Neural progenitor cell (in vitro differentiated cells): ENCODE data around the gene ERC2. TPM values are rescaled to one million over a fixed set of nuclear protein-coding genes. Genes with fewer than 3 reads are reported as not detected.

Experiments used
- DNase-seq: peaks from one replicate; pipeline ENCODE4 v3.0.0-alpha.2; 2016; ENCODE audit warnings: low spot score
- H2AFZ ChIP-seq: fragments of 200-600 bp; sonication (generic); replicated peaks from 2 replicates; pipeline ENCODE4 v1.6.1; 2016; ENCODE audit warnings: antibody characterized with exemption
- H3F3A ChIP-seq: fragments of 200-600 bp; sonication (generic); 2 replicates; pipeline ENCODE4 v1.6.1; 2016; ENCODE audit warnings: antibody characterized with exemption, low read depth
- H3K27ac ChIP-seq: fragments of 200-600 bp; sonication (generic); 2 replicates; pipeline ENCODE4 v1.5.1; 2016; ENCODE audit warnings: mild to moderate bottlenecking
- H3K27me3 ChIP-seq: fragments of 200-600 bp; sonication (generic); 2 replicates; pipeline ENCODE4 v1.6.1; 2016; ENCODE audit warnings: mild to moderate bottlenecking, moderate library complexity
- H3K36me3 ChIP-seq: fragments of 200-600 bp; sonication (generic); 2 replicates; pipeline ENCODE4 v1.5.1; 2016
- H3K4me1 ChIP-seq: fragments of 200-600 bp; sonication (generic); 2 replicates; pipeline ENCODE4 v1.6.1; 2016; ENCODE audit warnings: mixed run types
- H3K4me2 ChIP-seq: fragments of 200-600 bp; sonication (generic); 2 replicates; pipeline ENCODE4 v1.6.1; 2016
- H3K4me3 ChIP-seq: fragments of 200-600 bp; sonication (generic); 2 replicates; pipeline ENCODE4 v1.5.1; 2016
- H3K79me2 ChIP-seq: fragments of 200-600 bp; sonication (generic); 2 replicates; pipeline ENCODE4 v1.6.1; 2016; ENCODE audit warnings: low read depth
- H3K9ac ChIP-seq: fragments of 200-600 bp; sonication (generic); 2 replicates; pipeline ENCODE4 v1.6.1; 2016
- H3K9me3 ChIP-seq: fragments of 200-600 bp; sonication (generic); 2 replicates; pipeline ENCODE4 v1.5.1; 2016; ENCODE audit warnings: low read depth
- H4K20me1 ChIP-seq: fragments of 200-600 bp; sonication (generic); 2 replicates; pipeline ENCODE4 v1.6.1; 2016; ENCODE audit warnings: low read depth
- H3K27ac Mint-ChIP-seq: 3 replicates; pipeline ENCODE4 v1.8.0; 2021; ENCODE audit warnings: mixed read lengths
- H3K27me3 Mint-ChIP-seq: 2 replicates; pipeline ENCODE4 v1.8.0; 2022; ENCODE audit warnings: low read depth, mild to moderate bottlenecking, inconsistent platforms, moderate library complexity, mixed read lengths; ENCODE audit not compliant: insufficient read depth
- H3K36me3 Mint-ChIP-seq: 3 replicates; pipeline ENCODE4 v1.8.0; 2021; ENCODE audit warnings: mixed read lengths
- H3K4me1 Mint-ChIP-seq: 3 replicates; pipeline ENCODE4 v1.8.0; 2021; ENCODE audit warnings: mixed read lengths
- H3K4me3 Mint-ChIP-seq: 3 replicates; pipeline ENCODE4 v1.8.0; 2021; ENCODE audit warnings: mild to moderate bottlenecking, moderate library complexity, mixed read lengths
- H3K9me3 Mint-ChIP-seq: 3 replicates; pipeline ENCODE4 v1.8.0; 2020; ENCODE audit warnings: mixed read lengths
- CTCF ChIP-seq: fragments of 200-600 bp; sonication (generic); IDR thresholded peaks from 2 replicates; pipeline ENCODE4 v1.5.1; 2017; ENCODE audit warnings: antibody characterized with exemption, mild to moderate bottlenecking
- EZH2 ChIP-seq: fragments of 200-600 bp; sonication (generic); IDR thresholded peaks from 2 replicates; pipeline ENCODE4 v1.6.1; 2017; ENCODE audit warnings: antibody characterized with exemption, mild to moderate bottlenecking, moderate library complexity
- EZH2phosphoT487 ChIP-seq: fragments of 200-600 bp; sonication (generic); IDR thresholded peaks from 2 replicates; pipeline ENCODE4 v1.6.1; 2017; ENCODE audit warnings: antibody characterized with exemption
- total RNA-seq: library from RNA; depleted of rRNA; stranded (reverse); fragments of >200 nt; gene quantifications from 2 replicates; pipeline ENCODE4 v1.2.3, GENCODE V29; 2015; ENCODE audit warnings: low replicate concordance

ERC2 gene
- total RNA-seq, 1 donor from 2014 or later, result 24.8 TPM

GRCh38 chr3:55805169-55805568 lies 663.1 kb downstream of the ERC2 start:
- Histone ChIP-seq H2AFZ (no peak overlapping the region), H3K4me3 (no peak overlapping the region), H3K9me3 (no peaks in the 10 kb centered on the region), H3K36me3 (no peaks in the 10 kb centered on the region), H3F3A (no peaks in the 10 kb centered on the region), H3K27ac (no peak overlapping the region), H3K79me2 (no peaks in the 10 kb centered on the region), H3K4me1 (peaks cover 9% of the 10 kb centered on the region), H4K20me1 (no peaks in the 10 kb centered on the region), H3K4me2 (no peak overlapping the region), H3K9ac (no peak overlapping the region), H3K27me3 (no peaks in the 10 kb centered on the region)
- H3K27me3 Mint-ChIP-seq, result no peaks in the 10 kb centered on the region
- H3K4me1 Mint-ChIP-seq, result peaks cover 15% of the 10 kb centered on the region
- no peaks in the 10 kb centered on the region for H3K9me3 Mint-ChIP-seq
- DNase-seq, result no peak
- no peak overlapping the region for H3K27ac Mint-ChIP-seq
- no peak overlapping the region for H3K4me3 Mint-ChIP-seq
- TF ChIP-seq EZH2 (no peak), EZH2phosphoT487 (no peak), CTCF (no peak)
- peaks cover 2% of the 10 kb centered on the region for H3K36me3 Mint-ChIP-seq

GRCh38 chr3:55804170-55805095 lies 663.8 kb downstream of the ERC2 start:
- no peaks in the 10 kb centered on the region for H3K36me3 ChIP-seq
- DNase-seq, result peak; percentile 30
- no peak overlapping the region for H3K9ac ChIP-seq
- no peaks in the 10 kb centered on the region for H4K20me1 ChIP-seq
- no peaks in the 10 kb centered on the region for H3K27me3 Mint-ChIP-seq
- H3K4me3 Mint-ChIP-seq, result no peak overlapping the region
- peaks cover 15% of the 10 kb centered on the region for H3K4me1 Mint-ChIP-seq
- H3K4me2 ChIP-seq, result no peak overlapping the region
- H3K4me3 ChIP-seq, result no peak overlapping the region
- H3K79me2 ChIP-seq, result no peaks in the 10 kb centered on the region
- peaks cover 2% of the 10 kb centered on the region for H3K36me3 Mint-ChIP-seq
- no peaks in the 10 kb centered on the region for H3F3A ChIP-seq
- peaks cover 9% of the 10 kb centered on the region for H3K4me1 ChIP-seq
- H3K27ac Mint-ChIP-seq, result peak overlapping the region; percentile 15
- H2AFZ ChIP-seq, result no peak overlapping the region
- H3K27me3 ChIP-seq, result no peaks in the 10 kb centered on the region
- no peaks in the 10 kb centered on the region for H3K9me3 ChIP-seq
- no peak overlapping the region for H3K27ac ChIP-seq
- peaks cover 3% of the 10 kb centered on the region for H3K9me3 Mint-ChIP-seq
- peak; percentile 11 for TF ChIP-seq CTCF
- TF ChIP-seq EZH2phosphoT487, result no peak

GRCh38 chr3:55802816-55803215 lies 665.5 kb downstream of the ERC2 start:
- Histone ChIP-seq H3K27me3 (no peaks in the 10 kb centered on the region), H3K4me2 (no peak overlapping the region), H3K36me3 (no peaks in the 10 kb centered on the region)

More at GRCh38 chr3:55802816-55803215, 665.5 kb downstream of the ERC2 start:
- H2AFZ ChIP-seq, result no peak overlapping the region
- H3K27me3 Mint-ChIP-seq, result peaks cover 2% of the 10 kb centered on the region
- TF ChIP-seq EZH2 (no peak), CTCF (no peak), EZH2phosphoT487 (no peak)
- H3K4me1 ChIP-seq, result peaks cover 9% of the 10 kb centered on the region
- H3K9me3 Mint-ChIP-seq, result peaks cover 6% of the 10 kb centered on the region
- peaks cover 15% of the 10 kb centered on the region for H3K4me1 Mint-ChIP-seq
- DNase-seq, result no peak
- no peaks in the 10 kb centered on the region for H4K20me1 ChIP-seq
- no peaks in the 10 kb centered on the region for H3F3A ChIP-seq
- no peaks in the 10 kb centered on the region for H3K9me3 ChIP-seq
- no peak overlapping the region for H3K4me3 ChIP-seq
- H3K4me3 Mint-ChIP-seq, result no peak overlapping the region
- no peak overlapping the region for H3K9ac ChIP-seq
- H3K36me3 Mint-ChIP-seq, result peaks cover 2% of the 10 kb centered on the region
- no peak overlapping the region for H3K27ac Mint-ChIP-seq
- H3K79me2 ChIP-seq, result no peaks in the 10 kb centered on the region
- H3K27ac ChIP-seq, result no peak overlapping the region
